VCaP (cell line): ENCODE data around the gene ALOX15.

Experiments used
- H3K27ac ChIP-seq: fragments of 450-650 bp; 2 replicates; pipeline ENCODE4 v1.5.1; 2017
- TF ChIP-seq, protein P1 (sequence below): fragments of 450-650 bp; conservative IDR thresholded peaks from 2 replicates; pipeline ENCODE4 v1.5.1; 2017; ENCODE audit warnings: mild to moderate bottlenecking, moderate library complexity

The ALOX15 gene

DNA sequence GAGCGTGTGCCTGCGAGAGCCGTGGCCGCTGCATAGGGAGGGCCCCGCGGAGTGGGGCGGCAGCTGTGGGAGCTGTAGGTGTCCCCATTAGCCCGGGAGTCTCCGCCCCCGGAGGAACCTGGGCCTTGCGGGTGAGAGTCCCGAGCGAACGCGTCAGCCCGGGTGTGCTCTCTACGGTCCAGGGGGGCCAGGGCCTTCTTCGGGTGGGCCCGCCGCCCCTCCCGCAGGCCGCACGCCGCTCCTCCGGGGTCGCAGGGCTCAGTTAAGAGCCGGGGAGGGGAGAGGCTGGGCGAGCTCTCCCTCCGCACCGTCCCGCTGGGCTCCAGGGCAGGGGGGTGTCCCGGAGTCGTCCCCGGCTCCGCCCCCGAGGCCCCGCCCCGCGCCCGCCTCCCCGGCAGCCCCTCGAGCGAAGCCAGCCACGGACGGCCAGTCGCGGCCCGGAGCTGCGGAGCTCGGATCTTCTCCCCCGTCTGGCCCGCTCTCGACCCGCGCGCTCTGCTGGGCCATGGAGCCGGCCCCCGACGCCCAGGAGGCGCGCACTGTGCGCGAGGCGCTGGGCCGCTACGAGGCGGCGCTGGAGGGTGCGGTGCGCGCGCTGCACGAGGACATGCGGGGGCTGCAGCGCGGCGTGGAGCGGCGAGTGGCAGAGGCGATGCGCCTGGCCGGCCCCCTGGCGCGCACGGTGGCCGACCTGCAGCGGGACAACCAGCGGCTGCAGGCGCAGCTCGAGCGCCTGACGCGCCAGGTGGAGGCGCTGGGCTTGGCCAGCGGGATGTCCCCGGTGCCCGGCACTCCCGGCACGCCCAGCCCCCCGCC lies 57.2 kb downstream of the ALOX15 start, which contains the start of gene SMTNL2:
TSS of gene SMTNL2 (plus strand) at position 429 of the 816 bp plus-strand sequence. CDS start at position 506, 77 bp downstream.
- TF ChIP-seq, protein P1, sequence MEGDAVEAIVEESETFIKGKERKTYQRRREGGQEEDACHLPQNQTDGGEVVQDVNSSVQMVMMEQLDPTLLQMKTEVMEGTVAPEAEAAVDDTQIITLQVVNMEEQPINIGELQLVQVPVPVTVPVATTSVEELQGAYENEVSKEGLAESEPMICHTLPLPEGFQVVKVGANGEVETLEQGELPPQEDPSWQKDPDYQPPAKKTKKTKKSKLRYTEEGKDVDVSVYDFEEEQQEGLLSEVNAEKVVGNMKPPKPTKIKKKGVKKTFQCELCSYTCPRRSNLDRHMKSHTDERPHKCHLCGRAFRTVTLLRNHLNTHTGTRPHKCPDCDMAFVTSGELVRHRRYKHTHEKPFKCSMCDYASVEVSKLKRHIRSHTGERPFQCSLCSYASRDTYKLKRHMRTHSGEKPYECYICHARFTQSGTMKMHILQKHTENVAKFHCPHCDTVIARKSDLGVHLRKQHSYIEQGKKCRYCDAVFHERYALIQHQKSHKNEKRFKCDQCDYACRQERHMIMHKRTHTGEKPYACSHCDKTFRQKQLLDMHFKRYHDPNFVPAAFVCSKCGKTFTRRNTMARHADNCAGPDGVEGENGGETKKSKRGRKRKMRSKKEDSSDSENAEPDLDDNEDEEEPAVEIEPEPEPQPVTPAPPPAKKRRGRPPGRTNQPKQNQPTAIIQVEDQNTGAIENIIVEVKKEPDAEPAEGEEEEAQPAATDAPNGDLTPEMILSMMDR = peak; percentile 38
- H3K27ac ChIP-seq = peak within 1 kb of the TSS; percentile 66

DNA sequence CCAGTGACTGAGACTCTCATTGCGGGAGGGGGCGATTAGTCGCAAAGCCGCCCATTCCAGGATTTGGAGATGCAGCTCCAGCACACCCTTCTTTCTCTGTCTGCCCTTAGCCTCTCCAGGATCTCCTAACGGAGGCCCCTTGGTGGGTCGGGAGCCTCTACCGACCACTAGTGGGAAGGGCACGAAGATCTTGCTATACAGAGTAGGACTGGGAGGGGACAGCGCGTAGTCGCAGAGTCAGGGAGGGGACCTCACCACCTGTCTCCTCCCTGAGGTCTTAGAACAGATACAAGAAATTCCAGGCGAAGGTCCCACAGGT lies 57.7 kb downstream of the ALOX15 start:
- TF ChIP-seq, protein P1 = peak; percentile 75
- H3K27ac ChIP-seq = peak overlapping the region; percentile 66

DNA sequence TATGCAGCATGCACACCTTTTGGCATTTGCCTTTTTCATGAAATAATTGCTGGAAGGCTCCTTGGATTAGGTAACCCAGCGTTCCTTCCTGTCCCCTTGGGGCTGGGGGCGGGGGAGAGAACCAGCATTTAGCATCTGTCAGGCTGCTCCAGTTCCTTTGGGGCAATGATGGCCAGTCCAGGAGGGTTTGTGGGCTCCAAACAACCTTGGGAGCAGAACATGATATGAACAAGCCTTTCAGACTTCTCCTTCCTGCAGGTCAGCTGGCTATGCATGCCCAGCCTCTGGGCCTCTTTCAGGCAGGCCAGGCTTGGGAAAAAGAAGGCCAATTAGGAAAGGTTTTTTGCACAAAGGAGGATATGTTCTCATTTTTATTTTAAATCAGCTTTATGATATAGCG lies 58.3 kb downstream of the ALOX15 start:
- TF ChIP-seq, protein P1 = no peak
- no peak overlapping the region for H3K27ac ChIP-seq

DNA sequence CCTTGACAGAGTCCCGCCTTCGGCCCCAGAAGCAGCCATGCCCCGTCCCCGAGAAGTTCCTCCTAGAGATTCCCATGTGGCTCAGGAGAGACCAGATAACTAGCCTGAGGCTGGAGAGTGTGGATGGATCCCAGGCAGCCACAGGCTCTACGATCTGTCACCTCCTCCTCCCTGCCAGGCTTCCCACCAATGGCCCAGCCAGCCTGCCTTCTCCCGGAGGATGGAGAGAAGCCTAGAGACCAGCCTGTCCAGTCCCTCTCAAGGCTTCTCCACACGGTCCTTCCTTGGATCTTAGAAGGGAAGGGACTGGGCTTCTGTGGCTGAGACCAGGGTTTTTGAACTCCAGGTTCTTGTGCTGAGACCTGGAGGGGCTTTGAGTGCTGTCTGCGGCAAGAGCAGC lies 58.8 kb downstream of the ALOX15 start:
- H3K27ac ChIP-seq = no peak overlapping the region
- TF ChIP-seq, protein P1 = no peak

DNA sequence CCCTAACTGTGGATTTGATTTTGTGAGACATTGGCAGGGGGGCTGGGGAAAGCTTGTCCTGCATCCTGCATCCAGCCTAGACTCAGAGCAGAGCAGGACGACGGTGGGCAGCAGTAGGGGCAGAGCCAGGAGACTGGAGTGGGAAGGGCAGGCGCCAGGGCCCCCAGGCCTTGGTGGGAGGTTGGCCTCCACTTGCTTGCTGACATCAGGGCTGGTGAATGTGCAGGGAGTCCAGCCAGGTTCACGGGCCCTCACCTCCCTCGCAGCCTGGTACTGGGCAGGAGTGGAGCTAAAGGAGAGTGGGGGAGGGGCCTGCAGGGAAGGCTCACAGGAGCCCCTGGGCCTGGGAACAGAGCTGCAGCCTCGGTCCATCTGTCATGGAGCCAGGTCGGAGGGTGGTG lies 59.4 kb downstream of the ALOX15 start:
- TF ChIP-seq, protein P1 = no peak
- no peak overlapping the region for H3K27ac ChIP-seq
